Measurements from ENCODE around the gene NMNAT2. TPM values are rescaled to one million over a fixed set of nuclear protein-coding genes. Genes with fewer than 3 reads are reported as not detected.

The NMNAT2 gene
- total RNA-seq, 4 donors from 2014 or later, result 0.20 to 0.48 (median 0.27) TPM; not detected in 1

DNA sequence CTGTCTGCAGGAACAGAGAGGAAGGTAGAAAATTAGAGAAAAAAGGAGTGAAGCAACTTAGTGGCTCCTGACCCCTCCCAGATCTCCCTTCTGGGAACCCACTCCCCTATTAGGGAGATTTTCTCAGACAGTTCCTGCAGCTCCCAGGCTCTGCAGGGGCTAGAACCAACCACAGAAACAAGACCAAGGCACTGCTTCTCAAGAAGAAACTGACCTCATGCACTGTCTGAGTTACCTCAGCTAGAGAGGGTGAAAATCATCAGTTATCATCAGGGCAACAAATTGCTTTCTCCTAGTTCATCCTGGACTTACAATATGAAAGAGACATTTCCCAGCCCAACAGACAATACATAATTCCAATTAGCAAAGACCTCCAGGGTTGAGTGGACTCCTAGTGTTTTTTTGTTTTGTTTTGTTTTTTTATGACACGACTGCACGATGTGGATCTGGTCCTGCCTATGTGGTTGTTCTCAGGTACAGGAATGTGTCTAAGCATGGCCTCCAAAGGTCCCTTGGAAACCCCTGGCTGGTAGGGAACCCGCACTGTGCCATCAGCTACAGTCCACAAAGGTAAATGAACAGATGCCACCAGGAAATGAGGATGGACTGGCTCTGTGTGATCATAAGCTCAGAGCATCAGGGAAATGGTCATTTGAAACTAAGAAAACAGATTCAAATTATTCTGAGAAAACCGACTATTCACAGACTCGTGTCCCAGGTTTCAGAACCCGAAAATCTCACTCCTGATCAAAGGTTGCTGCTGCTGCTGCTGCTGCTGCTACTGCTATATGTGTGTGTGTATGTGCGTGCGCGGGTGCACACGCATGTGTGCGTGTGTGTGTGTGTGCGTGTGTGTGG, 166.8 kb downstream of the NMNAT2 start:
- in situ Hi-C loops (cut with MboI; ENCODE audit: low pct_ligation_motif_present in 1 of 4, low pct_unique_long_range_greater_than_20kb in 1 of 4, low sequenced_read_pairs in 3 of 4), result no loop called here
- intact Hi-C loops (cut with DNase I; ENCODE audit: low total_unique reads), result no loop called here
- Histone ChIP-seq H3K36me3 (no peaks in the 10 kb centered on the region), H3K4me1 (no peaks in the 10 kb centered on the region), H3K27me3 (no peaks in the 10 kb centered on the region), H3K9me3 (peaks cover 0 to 5% of the 10 kb centered on the region in 2 donors), H3K27ac (no peak overlapping the region), H3K4me3 (no peak overlapping the region)
- WGBS, 2 donors (ENCODE audit: low coverage in 1 of 2), result 83 to 88% methylated on average over 8 to 12 of the region's 12 CpGs
- DNase-seq, result no peak
- TF ChIP-seq, protein P1, sequence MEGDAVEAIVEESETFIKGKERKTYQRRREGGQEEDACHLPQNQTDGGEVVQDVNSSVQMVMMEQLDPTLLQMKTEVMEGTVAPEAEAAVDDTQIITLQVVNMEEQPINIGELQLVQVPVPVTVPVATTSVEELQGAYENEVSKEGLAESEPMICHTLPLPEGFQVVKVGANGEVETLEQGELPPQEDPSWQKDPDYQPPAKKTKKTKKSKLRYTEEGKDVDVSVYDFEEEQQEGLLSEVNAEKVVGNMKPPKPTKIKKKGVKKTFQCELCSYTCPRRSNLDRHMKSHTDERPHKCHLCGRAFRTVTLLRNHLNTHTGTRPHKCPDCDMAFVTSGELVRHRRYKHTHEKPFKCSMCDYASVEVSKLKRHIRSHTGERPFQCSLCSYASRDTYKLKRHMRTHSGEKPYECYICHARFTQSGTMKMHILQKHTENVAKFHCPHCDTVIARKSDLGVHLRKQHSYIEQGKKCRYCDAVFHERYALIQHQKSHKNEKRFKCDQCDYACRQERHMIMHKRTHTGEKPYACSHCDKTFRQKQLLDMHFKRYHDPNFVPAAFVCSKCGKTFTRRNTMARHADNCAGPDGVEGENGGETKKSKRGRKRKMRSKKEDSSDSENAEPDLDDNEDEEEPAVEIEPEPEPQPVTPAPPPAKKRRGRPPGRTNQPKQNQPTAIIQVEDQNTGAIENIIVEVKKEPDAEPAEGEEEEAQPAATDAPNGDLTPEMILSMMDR (IDR thresholded peaks at IDR 0.05), result no peak
- TF ChIP-seq POLR2A (IDR thresholded peaks at IDR 0.05) (no peak), POLR2AphosphoS5 (IDR thresholded peaks at IDR 0.05) (no peak), EP300 (IDR thresholded peaks at IDR 0.05; ENCODE audit: low read depth) (no peak)

DNA sequence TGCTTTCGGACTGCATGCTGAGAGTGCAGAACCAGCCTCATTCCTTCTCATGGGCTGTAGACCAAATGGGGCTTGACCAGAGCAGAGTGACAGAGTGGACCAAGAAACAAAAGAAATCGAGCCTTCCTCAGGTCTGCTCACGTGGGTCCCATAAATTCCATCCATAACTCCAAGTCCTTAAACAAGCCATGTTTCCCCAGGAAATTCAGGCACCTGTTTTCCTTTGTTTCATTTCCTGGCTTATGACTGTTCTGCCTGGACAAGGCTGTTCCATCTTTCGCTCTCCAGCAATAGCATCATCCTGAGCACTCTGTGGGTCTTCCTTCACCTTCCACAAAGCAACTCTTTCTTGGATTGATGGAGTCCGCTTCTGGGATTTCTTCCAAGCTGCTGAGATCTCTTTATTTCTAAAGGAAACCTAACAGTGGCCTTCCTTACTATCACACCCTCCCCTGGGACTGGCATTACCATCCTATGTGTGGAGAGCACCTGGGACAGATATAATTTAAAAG, 168.2 kb downstream of the NMNAT2 start:
- no peak overlapping the region for H3K27ac ChIP-seq
- no peaks in the 10 kb centered on the region for H3K4me1 ChIP-seq
- no peaks in the 10 kb centered on the region for H3K36me3 ChIP-seq
- no peaks in the 10 kb centered on the region for H3K27me3 ChIP-seq
- no peak for DNase-seq
- in situ Hi-C loops (cut with MboI; ENCODE audit: low pct_ligation_motif_present in 1 of 4, low pct_unique_long_range_greater_than_20kb in 1 of 4, low sequenced_read_pairs in 3 of 4), result loop anchor here in 3 of 4 donors (25.0 kb wide), 1 partner anchor 288 kb away; the partner anchor contains the start of gene SHCBP1L (in 3 of the 3)
- no peak overlapping the region for H3K4me3 ChIP-seq
- intact Hi-C loops (cut with DNase I; ENCODE audit: low total_unique reads), result no loop called here
- H3K9me3 ChIP-seq, result peaks cover 0 to 4% of the 10 kb centered on the region in 2 donors
- 80 to 100% methylated on average over 3 to 5 of the region's 5 CpGs for WGBS, 2 donors (ENCODE audit: low coverage in 1 of 2)
- TF ChIP-seq POLR2AphosphoS5 (IDR thresholded peaks at IDR 0.05) (no peak), EP300 (IDR thresholded peaks at IDR 0.05; ENCODE audit: low read depth) (no peak), POLR2A (IDR thresholded peaks at IDR 0.05) (no peak)

GRCh38 chr1:183248989-183249691, 169.0 kb downstream of the NMNAT2 start:
- intact Hi-C loops (cut with DNase I; ENCODE audit: low total_unique reads) (no loop called here), in situ Hi-C loops (cut with MboI; ENCODE audit: low pct_ligation_motif_present in 1 of 4, low pct_unique_long_range_greater_than_20kb in 1 of 4, low sequenced_read_pairs in 3 of 4) (loop anchor here in 3 of 4 donors (25.0 kb wide), 1 partner anchor 287 kb away; the partner anchor contains the start of gene SHCBP1L (in 3 of the 3))
- Histone ChIP-seq H3K9me3 (no peaks in the 10 kb centered on the region), H3K4me1 (no peaks in the 10 kb centered on the region), H3K27me3 (no peaks in the 10 kb centered on the region), H3K4me3 (no peak overlapping the region), H3K36me3 (no peaks in the 10 kb centered on the region), H3K27ac (no peak overlapping the region)
- DNase-seq, result no peak
- TF ChIP-seq POLR2A (IDR thresholded peaks at IDR 0.05) (no peak), POLR2AphosphoS5 (IDR thresholded peaks at IDR 0.05) (no peak), EP300 (IDR thresholded peaks at IDR 0.05; ENCODE audit: low read depth) (no peak)
- TF ChIP-seq, protein P1 (IDR thresholded peaks at IDR 0.05), result no peak
- 72 to 80% methylated on average over 2 to 4 of the region's 4 CpGs for WGBS, 2 donors (ENCODE audit: low coverage in 1 of 2)

DNA sequence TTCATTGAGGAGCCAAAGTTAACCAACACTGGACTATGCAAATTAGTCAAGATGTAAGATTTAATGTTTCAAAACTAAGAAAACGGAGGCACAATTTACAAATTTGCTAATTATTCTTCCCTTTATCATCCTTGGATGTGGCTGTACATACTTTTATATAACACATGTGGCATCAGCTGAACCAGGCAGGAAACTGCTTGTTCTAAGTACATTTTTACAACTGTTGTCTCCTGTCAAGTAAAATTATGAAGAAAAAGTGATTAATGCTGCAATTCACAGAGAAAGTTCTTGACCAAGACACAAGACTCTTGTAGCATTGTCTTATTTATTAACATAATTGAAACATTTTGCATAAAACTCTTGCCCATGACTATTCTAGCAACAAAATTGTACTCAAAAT, 170.2 kb downstream of the NMNAT2 start:
- Histone ChIP-seq H3K4me3 (no peak overlapping the region), H3K36me3 (no peaks in the 10 kb centered on the region), H3K27ac (no peak overlapping the region), H3K27me3 (no peaks in the 10 kb centered on the region), H3K4me1 (no peaks in the 10 kb centered on the region), H3K9me3 (no peaks in the 10 kb centered on the region)
- TF ChIP-seq POLR2AphosphoS5 (IDR thresholded peaks at IDR 0.05), result no peak
- no peak for TF ChIP-seq POLR2A (IDR thresholded peaks at IDR 0.05)
- intact Hi-C loops (cut with DNase I; ENCODE audit: low total_unique reads) (no loop called here), in situ Hi-C loops (cut with MboI; ENCODE audit: low pct_ligation_motif_present in 1 of 4, low pct_unique_long_range_greater_than_20kb in 1 of 4, low sequenced_read_pairs in 3 of 4) (loop anchor here in 3 of 4 donors (25.0 kb wide), 1 partner anchor 286 kb away; the partner anchor contains the start of gene SHCBP1L (in 3 of the 3))
- 81 to 83% methylated on average over 1 of the region's 1 CpG for WGBS, 2 donors (ENCODE audit: low coverage in 1 of 2)
- no peak for DNase-seq

All from transverse colon (tissue), 4 donors.